ENCODE results near the gene PIK3R1.
A peak's percentile ranks its signal among the peaks of the same experiment; 100 is the strongest.

The PIK3R1 gene

GRCh38 chr5:68215898-68216244 lies 315 bp downstream of the PIK3R1 start:
- in situ Hi-C loops (cut with HindIII; ENCODE audit: low pct_ligation_motif_present, low sequenced_read_pairs) = no loop called here
- Histone ChIP-seq H3K36me3 (replicated peaks) (no peaks in the 10 kb centered on the region), H3K4me3 (ENCODE audit: low read depth, low read length) (peak overlapping the region; percentile 87), H3K27ac (peak overlapping the region; percentile 96), H3K27me3 (replicated peaks) (no peaks in the 10 kb centered on the region)
- no peak for TF ChIP-seq CTCF (IDR thresholded peaks at IDR 0.05; ENCODE audit: low read depth, low read length, missing control alignments)
- no peak for DNase-seq

GRCh38 chr5:68216245-68217046 lies 890 bp downstream of the PIK3R1 start:
- TF ChIP-seq CTCF (IDR thresholded peaks at IDR 0.05; ENCODE audit: low read depth, low read length, missing control alignments) = no peak
- in situ Hi-C loops (cut with HindIII; ENCODE audit: low pct_ligation_motif_present, low sequenced_read_pairs) = no loop called here
- DNase-seq = peak; percentile 20

GRCh38 chr5:68217047-68217355 lies 1.4 kb downstream of the PIK3R1 start:
- TF ChIP-seq CTCF (IDR thresholded peaks at IDR 0.05; ENCODE audit: low read depth, low read length, missing control alignments) = no peak
- Histone ChIP-seq H3K27ac (peak overlapping the region; percentile 96), H3K4me3 (ENCODE audit: low read depth, low read length) (peak overlapping the region; percentile 87), H3K36me3 (replicated peaks) (no peaks in the 10 kb centered on the region), H3K27me3 (replicated peaks) (no peaks in the 10 kb centered on the region)
- DNase-seq = no peak
- in situ Hi-C loops (cut with HindIII; ENCODE audit: low pct_ligation_motif_present, low sequenced_read_pairs) = no loop called here

More at GRCh38 chr5:68216245-68217046, 890 bp downstream of the PIK3R1 start:
- Histone ChIP-seq H3K27me3 (replicated peaks) (no peaks in the 10 kb centered on the region), H3K36me3 (replicated peaks) (no peaks in the 10 kb centered on the region), H3K27ac (peak overlapping the region; percentile 96), H3K4me3 (ENCODE audit: low read depth, low read length) (peak overlapping the region; percentile 87)

- DNase-seq = no peak
- Histone ChIP-seq H3K4me3 (ENCODE audit: low read depth, low read length) (peak overlapping the region; percentile 87), H3K27me3 (replicated peaks) (no peaks in the 10 kb centered on the region), H3K36me3 (replicated peaks) (no peaks in the 10 kb centered on the region), H3K27ac (no peak overlapping the region)
- in situ Hi-C loops (cut with HindIII; ENCODE audit: low pct_ligation_motif_present, low sequenced_read_pairs) = no loop called here
- no peak for TF ChIP-seq CTCF (IDR thresholded peaks at IDR 0.05; ENCODE audit: low read depth, low read length, missing control alignments)
Observed at GRCh38 chr5:68217528-68217927, 2.0 kb downstream of the PIK3R1 start.

GRCh38 chr5:68219161-68219816 lies 3.7 kb downstream of the PIK3R1 start:
- H3K4me3 ChIP-seq (ENCODE audit: low read depth, low read length) = no peak overlapping the region
- no peak overlapping the region for H3K27ac ChIP-seq
- in situ Hi-C loops (cut with HindIII; ENCODE audit: low pct_ligation_motif_present, low sequenced_read_pairs) = no loop called here
- no peaks in the 10 kb centered on the region for H3K27me3 ChIP-seq (replicated peaks)
- H3K36me3 ChIP-seq (replicated peaks) = no peaks in the 10 kb centered on the region
- TF ChIP-seq CTCF (IDR thresholded peaks at IDR 0.05; ENCODE audit: low read depth, low read length, missing control alignments) = no peak
- DNase-seq = no peak

Measured in brain microvascular endothelial cell (primary cell).